ENCODE measurements around the gene C1orf87. TPM values are rescaled to one million over a fixed set of nuclear protein-coding genes. Genes with fewer than 3 reads are reported as not detected.

The C1orf87 gene, protein sequence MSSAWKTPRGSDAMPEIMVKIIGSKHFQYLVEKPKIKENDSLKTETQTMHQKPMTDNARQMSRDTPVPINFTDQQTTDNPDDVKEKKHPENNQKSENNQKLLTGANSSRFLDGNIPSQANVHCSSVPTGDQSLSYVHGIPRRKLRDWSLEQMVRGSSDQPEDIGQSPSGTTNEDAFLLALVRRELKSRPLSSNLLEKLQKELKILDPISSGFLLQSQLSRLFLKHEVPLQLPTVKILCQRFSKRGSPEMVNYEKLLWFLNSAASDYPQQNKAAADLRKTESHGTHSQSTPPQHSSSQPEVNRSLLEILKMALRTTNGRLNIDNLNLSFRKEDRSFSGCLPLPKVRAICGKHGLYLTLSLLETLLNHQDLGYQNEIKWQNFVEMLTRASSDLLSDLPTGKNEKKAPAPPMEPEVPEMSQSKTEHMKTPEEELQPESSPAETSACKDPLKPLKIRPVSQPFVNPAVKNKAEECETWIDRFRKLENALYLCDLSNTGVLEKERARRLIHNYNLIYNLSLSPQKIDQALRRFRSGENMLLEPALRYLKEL
- total RNA-seq = not detected

DNA sequence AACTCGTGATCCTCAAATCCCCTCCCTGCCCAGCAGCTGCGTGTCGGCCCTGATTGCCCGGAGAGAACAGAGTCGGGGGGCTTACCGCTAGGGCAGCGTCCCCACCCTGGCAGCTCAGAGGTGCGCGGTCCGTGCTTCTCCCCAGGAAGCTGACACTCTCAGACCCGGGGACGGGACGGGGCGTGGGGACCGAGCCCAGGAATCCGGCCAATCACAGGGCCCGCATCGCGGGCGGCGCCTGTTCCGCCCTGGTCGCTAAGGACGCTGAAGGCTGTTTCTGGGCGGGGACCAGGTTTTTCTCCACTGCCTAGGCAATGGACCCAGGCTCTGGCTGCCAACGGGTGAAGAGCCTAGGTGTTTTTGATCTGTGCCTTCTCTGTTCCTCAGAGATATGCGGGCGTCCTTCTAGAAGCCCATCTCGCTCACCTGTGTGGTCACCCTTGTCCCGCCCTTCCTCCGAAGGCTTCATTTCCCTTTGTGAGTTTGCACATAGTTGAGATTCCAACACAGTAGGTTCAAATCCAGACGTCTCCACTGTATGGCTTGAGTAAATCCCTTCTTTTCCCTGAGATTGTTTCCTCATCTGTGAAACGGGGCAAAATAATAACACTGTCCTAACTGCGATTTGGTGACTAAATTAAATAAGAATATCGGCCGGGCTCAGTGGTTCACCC lies at the start of gene C1orf87:
TSS of gene C1orf87 (minus strand) at position 166 of the 674 bp plus-strand sequence. CDS start 1,127 bp downstream, outside the sequence.
- DNase-seq = no peak

DNA sequence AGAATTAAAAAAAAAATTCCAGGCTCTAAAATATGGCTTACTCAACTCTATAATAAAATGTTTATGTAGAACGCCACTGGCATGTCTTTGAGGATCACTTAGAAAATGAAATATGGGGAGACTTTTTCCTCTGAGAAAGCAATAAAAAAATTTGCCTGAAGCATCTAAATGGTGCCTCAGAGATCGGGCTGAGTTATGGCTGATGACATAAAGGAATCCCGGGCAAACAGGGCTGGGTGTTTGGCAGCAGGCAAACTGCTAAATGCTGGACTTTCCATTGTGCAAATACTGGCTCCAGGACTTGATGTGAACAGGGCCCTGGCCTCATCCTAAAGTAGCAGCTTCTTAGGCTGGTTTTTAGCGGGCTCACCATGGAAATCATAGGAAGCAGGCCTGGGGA lies 44.5 kb upstream of the C1orf87 start:
- no peak for DNase-seq

DNA sequence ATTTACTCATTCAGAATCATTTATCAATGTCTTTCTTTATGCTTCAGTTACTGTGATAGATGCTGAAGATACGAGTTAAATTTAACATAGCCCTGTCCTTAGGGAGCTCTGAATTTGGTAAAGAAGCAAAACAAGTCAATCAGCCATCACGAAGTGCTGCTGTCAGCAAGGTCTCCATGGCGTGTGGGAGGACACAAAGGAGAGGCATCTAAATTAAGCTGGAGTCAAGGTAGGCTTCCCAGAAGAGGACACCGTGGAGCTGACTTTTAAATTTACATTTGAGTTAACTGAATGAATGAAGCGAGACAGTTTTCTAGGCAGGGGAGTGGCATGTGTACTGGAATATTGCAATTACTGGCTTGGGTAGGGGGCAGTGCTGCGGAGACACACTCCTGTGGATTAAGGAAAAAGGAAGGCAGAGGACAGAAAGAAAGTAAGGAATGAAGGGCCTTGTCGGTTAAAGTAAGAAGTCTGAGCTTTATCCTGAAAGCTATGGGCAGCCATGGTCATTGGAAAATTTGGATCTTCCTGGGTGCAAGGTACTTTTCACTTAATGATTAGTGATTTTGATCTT lies 41.3 kb upstream of the C1orf87 start:
- DNase-seq = no peak

DNA sequence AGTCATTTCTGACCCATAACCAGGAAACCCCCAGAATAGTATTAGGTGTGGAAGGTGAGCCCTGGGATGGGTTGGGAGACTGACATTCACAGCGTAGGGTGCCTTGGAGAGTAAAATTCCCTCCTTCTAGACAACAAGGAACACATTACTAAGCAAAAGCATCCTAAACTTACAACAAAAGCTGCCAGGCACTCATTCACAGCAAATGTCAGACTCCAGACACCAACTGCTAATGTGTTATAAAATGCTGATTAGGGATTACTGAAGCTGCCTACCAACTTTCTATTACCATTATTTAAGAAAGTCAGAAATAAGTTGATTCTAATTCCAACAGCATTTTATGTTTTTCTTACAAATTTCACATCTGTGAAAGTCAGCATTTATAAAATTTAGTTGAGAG lies 40.0 kb upstream of the C1orf87 start:
- DNase-seq = no peak

DNA sequence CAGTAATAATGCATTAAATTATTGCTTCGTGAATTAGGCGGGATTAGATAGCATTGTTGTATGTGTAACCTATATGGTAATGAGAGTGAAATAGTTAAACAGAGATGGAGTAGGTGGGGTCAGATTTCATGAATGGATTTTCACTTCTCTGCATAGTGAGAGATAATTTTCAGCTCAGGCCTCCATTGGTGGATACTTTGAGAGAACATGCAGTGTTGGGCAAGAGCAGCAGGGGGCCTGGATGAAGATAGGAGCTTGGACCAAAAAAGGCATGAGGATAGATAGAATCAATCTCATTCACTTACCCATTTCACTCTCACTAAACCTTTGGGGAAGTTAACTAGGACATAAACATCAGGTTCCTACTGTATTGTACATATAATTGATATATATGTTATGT lies 39.5 kb upstream of the C1orf87 start:
- DNase-seq = no peak

DNA sequence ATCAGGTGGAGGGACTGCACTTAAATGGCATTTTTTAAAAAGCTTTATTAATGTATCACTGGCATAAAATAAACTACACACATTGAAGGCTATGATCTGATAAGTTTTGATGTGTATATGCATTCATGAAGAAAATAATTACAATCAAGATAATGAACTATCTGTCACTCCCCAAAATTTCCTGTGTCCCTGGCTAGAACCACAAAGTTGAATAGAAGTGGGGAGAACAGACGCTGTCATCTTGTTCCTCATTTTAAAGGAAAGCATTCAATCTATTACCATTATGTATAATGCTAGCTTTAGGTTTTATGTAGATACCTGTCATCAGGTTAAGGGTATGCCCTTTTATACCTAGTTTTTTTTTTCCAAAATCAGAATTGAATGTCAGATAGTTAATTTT lies 38.1 kb upstream of the C1orf87 start:
- DNase-seq = no peak

DNA sequence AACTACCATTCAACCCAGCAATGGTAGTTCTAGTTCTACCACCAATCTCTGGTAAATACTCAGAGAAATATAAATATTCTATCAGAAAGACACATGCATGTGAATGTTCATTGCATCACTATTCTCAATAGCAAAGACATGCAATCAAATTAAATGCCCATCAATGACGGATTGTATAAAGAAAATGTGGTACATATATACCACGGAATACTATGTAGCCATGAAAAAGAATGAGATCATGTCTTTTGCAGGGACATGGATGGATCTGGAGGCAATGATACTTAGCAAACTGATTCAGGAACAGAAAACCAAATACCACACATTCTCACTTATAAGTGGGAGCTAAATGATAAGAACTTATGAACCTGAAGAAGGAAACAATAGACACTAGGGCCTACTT lies 37.5 kb upstream of the C1orf87 start:
- DNase-seq = no peak

DNA sequence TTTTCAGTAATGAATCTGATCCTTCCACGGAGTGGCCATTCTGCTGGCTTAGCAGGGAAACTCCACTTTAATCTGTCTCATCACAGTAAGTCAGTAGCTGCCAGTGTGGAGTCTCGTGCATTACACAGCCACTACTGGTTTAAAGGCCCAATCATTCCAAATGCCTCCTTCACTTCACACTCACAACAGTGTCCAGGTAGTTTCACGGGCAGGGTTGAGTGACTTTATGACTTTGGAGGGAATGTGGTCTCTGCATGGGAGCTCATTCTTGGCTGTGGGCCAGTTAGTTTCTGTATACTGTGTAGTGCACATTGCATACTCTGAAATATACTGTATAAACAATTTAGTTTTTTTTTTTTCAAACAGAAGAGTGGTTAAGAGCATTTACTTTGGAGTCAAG lies 34.6 kb upstream of the C1orf87 start:
- DNase-seq = no peak

DNA sequence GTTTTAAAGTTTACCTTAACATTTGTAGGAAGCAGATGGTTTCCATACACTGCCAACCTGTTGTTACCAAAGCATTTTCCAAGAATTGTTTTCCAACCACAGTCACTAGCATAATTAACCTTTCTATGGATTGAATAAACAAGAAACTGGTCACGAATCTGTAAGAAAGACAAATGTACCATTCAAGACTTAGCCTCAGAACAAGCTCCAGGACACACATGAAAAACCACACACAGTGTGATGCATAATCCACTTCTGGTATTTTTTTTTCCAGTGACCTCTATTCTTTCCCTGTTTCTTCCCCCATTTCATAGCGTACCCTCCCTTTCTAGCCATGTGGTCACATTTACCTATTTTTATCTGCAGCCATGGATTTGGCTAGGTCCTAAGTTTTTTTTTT lies 29.6 kb upstream of the C1orf87 start:
- no peak for DNase-seq

DNA sequence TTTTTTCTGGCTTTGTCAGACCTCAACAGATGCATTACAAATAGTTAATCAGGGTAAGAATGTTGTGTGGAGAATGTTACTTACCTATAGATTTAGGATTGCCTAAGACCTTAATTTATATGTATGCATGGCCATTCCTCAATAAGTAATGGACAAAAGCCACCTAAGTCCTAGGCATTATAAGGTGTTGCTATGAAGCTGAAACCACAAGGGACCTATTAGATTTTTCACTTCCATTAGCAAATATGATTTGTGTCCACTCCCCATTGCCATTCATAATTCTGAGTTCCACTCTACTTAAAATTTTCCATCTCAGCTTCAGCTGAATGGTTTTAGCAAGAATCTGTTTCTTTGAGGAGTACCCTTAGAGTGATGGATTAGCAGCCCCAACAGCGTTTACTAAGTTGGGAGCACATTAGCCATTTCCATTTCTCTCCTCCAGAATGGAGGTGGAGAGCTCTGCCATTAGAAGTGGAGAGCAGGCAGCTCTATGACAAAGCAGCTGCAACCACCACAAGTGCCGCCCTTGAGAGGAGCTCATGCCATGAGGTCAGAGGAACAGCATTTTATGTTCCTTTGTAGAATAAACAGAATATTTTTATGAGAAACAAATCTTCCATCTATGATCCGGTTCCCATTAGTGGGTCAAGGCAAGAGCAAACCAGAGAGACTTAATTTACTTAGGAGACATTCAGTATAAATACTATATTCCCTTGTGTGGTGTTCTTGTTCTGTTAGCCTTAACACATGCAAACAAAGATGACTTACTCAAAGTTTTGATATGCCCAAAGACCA lies 28.9 kb upstream of the C1orf87 start:
- DNase-seq = no peak

DNA sequence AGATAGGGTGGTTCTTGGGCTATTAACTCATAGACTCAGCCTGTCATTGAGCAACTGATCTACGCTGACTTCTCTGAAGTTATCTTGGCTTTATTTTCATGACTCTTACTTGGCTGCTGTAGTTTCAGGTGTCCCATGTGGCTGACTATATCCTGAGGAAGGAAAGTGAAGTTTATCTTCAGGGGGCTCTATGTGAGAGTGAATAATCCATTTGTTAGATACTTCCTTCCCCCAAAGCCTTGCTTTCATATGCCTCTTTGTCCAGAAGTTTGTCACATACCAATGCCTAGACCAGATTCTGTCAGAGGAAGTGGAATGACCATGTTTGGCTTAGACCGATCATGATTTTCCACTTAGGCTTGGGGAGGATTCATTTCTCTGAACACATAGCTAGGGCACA lies 27.9 kb upstream of the C1orf87 start:
- DNase-seq = no peak

DNA sequence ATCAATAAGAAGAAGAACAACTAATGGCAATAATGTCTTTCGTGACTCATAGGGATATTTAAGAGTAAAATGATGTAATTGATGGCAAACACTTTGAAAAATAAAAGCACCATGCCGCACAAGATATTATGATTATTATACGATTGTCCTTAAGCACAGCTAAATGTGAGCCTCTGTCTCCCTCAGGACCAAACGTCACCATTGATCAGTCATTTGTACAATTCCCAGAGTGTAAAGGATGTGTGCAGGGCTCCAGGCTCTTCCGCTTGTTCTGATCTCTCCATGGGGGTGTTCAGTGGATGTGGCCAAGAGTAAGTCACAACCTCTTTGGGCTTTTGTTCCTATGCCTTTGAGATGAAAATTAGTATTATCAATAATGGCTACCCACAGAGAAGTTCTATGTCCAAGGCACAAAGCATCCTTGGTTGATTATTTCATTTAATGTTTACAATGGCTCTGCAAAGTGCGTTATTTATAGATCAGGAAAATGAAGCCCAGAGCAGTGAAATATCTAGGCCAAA lies 17.7 kb upstream of the C1orf87 start:
- no peak for DNase-seq

DNA sequence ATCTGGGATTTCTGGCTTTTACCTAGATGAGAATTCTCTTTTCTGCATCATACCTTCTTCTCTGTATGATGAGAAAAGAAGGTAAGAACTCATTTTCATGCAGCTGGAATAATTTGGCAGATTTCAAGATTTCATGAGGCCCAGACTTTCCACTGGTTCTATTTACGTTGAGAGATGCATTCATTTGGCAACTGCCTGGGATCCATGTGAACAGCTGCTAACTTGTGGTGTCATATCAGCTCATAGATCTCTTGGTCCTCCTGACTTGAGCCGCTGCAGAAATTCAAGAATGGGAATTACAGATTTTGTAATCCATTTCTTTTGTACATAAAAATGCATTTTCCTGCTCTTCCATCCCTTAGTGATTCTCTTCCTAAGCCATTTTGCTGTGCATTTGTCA lies 17.1 kb upstream of the C1orf87 start:
- DNase-seq = no peak

DNA sequence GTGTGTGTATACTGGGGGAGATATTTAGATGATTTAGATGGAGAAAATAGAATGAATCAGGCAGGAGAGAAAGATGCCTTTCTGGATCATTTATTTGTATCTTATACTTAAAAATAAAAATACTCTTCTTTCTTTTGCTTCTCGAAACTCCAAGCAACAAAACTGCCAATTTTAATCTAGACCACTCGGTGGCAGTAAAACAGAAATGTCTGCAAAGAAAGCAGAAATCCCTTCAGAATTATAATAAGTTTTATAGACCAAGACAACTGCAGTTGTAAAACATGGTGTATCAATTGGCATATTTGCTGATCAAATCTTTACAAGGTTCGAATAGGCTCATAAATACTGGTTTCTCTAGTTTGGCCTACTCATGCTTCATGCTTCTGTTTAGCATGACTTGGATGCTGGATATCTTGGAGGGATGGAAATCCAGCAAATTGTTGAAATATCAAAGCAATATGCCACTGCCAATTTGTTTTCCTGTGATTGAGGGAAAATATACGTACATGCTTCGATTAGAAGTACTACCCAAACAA lies 15.1 kb upstream of the C1orf87 start:
- DNase-seq = no peak

DNA sequence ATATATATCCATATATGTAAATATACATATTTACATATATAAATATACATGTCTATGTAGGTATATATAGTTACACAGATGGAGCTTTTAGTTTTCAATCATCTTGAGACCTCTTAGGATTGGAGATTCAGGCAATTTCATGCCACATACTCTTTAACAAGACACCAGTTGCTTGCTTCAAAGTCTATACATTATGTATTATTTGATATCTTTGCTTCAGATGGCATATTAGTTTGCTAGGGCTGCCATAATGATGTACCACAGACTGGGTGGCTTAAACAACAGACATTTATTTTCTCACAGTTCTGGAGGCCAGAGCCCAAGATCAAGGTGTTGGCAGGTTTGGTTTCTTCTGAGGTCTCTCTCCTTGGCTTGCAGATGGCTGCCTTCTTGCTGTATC lies 14.1 kb upstream of the C1orf87 start:
- DNase-seq = no peak

DNA sequence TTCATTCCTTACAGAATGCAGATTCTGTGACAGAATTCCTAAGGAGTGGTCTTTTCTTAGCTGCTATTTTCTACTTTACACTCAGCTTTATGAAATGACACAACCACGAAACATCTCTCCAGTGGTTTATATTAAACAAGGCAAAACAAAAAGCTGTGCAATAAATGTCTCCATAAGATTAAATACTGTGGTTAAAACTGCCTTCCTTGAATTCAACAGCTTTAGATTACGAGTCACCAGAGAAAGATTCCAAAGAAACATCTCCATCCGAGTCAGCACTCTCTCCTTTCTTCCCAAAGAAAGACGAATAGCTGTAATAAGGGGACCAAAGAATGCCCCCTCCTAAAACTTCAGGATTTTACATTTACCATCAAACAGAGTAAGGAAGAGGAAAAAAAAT lies 4.6 kb upstream of the C1orf87 start:
- no peak for DNase-seq

DNA sequence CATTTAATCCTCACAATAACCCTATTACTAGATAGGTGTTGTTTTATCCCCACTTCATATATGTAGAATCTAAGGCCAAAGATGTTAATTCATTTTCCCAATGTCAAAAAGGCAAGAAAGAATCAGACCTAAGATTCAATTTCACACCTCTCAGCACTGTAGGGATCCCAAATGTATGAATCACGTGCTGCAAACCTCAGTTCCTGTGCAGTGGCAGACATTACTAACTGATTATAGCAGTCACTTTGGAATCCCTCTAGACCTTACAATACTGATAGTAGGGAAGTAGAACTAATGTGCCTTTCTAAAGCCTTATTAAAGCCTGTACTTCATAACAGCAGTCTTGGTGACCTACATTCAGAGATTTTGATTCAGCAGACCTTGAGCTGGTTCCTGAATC lies 2.3 kb downstream of the C1orf87 start:
- DNase-seq = no peak

DNA sequence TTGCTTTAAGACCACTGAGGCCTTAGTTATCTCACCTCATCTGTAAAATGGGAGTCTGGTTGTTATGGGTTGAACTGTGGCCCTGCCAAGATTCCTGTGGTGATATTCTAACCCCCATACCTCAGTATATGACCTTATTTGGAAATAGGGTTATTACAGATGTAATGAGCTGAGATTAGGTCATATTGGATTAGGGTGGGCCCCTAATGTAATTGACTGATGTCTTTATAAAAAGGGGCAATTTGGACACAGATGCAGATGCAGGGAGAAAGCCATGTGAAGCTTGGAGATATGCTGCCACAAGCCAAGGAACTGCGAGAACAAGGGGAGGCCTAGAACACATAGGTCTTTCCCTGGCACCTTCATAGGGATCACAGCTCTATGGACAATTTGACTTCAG lies 3.9 kb downstream of the C1orf87 start:
- DNase-seq = no peak

DNA sequence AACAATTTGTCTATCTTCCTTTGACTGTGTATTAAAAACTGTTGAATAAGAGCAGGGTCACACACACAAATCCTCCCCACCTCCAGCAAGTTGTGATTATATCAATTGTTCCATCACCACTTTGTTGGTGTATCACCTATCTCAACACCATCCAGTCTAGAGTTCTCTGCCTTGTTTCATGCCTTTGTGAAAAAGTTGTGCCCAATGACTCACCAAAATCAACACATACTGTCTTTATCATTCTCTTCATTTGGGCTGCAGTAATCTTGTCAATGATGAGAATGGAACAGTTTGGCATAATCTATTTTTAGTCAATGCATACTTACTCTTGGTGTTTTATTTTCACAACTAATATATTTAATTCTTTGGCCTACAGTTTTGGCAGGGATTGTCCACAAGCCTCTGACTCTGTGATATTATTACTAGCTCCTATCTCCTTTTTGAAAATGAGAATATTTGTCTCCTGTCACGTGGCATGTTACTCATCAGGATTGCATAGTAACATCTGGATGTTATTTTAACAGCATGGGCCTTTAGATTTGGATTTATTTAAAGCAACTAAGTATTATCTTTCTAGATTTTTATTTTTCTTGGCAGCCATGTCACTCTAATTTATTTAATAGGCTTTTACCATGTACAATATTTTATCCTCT lies 5.1 kb downstream of the C1orf87 start:
- no peak for DNase-seq

DNA sequence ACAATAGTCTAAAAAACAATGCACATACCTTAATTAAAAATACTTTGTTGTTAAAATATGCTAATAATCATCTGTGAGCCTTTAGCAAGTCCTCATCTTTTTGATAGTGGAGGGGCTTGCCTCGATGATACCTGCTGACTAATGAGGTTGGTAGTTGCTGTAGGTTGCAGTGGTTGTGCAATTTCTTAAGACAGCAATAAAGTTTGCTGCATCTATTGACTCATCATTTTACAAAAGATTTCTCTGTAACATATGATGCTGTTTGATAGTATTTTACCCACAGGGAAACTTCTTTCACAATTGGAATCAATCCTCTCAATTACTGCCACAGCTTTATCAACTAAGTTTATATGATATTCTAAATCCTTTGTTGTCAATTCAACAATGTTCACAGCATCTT lies 7.6 kb downstream of the C1orf87 start:
- no peak for DNase-seq

DNA sequence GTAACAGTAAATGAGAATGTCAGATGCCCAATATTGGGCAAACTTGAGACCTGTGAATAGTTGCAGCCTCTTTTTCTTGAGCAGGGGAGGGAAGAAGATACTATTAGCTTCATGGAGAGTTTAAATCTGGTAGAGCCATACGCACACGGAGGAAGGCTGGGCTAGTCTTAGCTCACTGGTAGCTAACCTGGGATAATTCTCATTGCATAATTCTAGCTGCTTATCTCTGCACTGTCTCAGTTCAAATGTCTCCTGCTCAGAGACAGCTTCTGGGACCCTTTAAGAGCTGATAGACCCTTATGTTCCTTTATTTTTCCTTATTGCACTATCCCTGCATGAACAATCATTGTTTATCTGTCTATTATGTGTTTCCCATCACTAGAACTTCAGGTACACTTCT lies 8.4 kb downstream of the C1orf87 start:
- no peak for DNase-seq

DNA sequence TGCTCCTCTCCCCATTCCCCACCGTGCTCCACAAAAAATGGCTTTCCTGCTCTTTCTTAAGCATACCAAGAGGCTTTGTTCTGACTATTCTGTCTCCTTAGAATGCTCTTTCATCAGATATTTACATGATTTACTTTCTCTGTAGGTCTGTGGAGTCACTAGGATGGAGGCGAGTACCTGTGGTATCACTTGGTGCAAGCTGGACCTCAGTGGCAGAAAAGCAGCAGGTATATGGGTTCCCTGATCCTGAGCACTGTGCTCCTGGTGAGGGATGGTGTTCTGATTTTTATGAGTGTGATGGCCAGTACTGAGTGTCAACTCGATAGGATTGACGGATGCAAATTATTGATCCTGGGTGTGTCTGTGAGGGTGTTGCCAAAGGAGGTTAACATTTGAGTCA lies 10.0 kb downstream of the C1orf87 start:
- DNase-seq = no peak
